Daoy (cell line): ENCODE data around the gene DNALI1. TPM values are rescaled to one million over a fixed set of nuclear protein-coding genes. Genes with fewer than 3 reads are reported as not detected.
"Not testable (repeated sequence)": the region's sequence is repeated elsewhere in the genome, so short reads cannot be mapped to it uniquely, and the experiment has no call there.

Experiments used
- DNase-seq: peaks from one replicate; pipeline ENCODE4 v3.0.0-alpha.2; 2015; ENCODE audit warnings: low read depth
- total RNA-seq: library from RNA; depleted of rRNA; stranded (reverse); fragments of >200 nt; shearing (Covaris generic); gene quantifications from 2 replicates; pipeline ENCODE4 v1.2.3, GENCODE V29; 2014

DNALI1 gene
- total RNA-seq, 1 experiment from 2014 or later = 3.8 TPM

DNA sequence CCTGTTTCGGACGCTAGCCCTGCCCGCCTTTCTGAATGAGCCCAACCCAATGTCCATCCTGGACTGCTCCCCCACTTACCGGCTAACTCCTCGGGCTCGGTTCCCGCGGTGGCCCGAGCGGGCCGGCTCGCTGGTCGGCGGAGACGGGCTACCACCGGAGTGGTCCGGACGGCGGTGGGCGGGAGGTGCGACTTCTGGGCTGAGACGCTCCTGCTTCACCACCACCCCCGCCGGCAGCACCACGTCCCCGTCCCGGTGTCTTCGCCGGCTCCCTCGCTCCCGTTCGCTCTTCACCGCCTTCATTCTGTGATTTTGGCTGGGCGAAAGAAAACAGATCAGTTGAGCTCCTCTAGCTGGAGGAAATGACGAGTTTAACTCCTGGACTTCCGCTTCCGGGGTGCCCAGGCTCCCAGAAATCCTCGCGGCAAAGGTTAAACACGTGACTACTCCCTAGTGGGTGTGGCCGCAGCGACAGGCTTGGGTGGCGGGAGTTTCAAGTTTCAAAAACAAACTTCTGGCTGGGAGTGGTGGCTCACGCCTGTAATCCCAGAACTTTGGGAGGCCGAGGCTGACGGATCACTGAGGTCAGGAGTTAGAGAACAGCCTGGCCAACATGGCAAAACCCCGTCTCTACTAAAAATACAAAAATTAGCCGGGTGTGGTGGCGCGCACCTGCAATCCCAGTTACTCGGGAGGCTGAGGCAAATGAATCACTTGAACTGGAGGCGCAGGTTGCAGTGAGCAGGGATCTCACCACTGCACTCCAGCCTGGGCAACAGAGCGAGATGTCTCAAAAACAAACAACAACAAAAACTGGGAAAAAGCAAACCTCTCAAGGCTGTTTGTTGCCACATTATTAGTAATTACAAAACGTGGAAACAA is 2.6 kb upstream of the DNALI1 start, which contains the start of gene SNIP1:
TSS of gene SNIP1 (minus strand) at position 367 of the 882 bp plus-strand sequence. CDS start at position 303, 64 bp downstream.
- DNase-seq = peak; percentile 91

DNA sequence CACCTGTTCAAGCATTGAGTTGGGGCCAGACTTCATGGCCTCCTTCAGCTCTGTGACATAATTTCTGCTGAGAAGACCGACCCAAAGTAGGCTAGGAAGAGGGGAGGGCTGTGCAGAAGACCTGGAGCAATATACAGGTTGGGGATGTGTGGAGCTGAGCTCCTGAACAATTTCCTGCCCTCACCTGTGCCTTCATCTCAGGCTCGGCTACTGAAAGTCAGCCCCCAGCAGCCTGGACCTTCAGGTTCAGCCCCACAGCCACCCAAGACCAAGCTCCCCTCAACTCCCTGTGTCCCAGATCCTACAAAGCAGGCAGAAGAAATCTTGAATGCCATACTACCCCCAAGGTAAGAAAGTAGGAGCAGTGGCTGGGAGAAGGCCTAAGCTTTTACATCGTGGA is 662 bp downstream of the DNALI1 start:
- no peak for DNase-seq

DNA sequence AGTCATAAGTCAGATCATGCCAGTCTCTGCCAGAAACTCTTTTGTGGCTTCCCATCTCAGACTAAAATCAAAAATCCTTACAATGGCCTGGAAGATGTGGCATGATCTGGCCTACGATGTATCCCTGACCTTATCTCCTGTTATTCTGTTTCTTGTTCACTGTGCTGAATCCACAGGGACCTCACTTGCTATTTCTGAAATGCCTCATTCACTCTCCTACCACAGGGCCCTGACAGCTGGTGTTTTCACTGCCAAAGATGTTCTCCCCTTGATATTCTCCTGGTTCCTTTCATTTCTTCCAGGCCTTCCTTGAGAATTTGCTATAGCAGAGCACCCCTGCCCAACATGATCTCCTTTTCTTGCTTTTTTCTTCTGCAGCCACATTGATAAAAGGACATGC is 1.7 kb downstream of the DNALI1 start:
- DNase-seq = no peak

DNA sequence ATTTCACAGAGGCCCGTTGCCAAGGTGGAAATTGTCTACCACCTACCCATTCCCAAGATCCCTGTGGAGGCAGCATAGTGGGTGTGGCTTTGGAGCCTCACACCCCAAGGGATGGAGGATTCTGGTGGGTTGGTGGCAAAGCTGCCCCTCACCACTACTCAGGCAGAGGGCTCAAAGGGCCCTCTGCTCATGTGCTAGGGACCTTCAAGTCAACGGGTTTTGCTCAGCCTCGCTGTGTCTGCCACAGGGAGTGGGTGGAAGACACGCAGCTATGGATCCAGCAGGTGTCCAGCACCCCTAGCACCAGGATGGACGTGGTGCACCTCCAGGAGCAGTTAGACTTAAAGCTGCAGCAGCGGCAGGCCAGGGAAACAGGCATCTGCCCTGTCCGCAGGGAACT is 2.3 kb downstream of the DNALI1 start:
- DNase-seq = no peak

DNA sequence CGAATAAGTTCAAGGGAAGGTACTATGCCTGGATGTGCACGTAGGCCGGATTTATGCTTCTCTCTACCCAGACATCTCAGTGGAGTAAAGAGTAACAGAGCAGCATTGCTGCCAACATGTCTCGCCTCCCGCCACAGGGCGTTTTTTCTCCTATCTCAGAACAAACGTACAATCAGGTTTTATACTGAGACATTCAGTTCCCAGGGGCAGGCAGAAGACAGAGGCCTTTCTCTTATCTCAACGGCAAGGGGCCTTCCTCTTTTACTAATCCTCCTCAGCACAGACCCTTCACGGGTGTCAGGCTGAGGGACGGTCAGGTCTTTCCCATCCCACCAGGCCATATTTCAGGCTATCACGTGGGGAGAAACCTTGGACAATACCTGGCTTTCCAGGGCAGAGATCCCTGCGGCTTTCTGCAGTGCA is 3.2 kb downstream of the DNALI1 start:
- DNase-seq = not testable (repeated sequence)

DNA sequence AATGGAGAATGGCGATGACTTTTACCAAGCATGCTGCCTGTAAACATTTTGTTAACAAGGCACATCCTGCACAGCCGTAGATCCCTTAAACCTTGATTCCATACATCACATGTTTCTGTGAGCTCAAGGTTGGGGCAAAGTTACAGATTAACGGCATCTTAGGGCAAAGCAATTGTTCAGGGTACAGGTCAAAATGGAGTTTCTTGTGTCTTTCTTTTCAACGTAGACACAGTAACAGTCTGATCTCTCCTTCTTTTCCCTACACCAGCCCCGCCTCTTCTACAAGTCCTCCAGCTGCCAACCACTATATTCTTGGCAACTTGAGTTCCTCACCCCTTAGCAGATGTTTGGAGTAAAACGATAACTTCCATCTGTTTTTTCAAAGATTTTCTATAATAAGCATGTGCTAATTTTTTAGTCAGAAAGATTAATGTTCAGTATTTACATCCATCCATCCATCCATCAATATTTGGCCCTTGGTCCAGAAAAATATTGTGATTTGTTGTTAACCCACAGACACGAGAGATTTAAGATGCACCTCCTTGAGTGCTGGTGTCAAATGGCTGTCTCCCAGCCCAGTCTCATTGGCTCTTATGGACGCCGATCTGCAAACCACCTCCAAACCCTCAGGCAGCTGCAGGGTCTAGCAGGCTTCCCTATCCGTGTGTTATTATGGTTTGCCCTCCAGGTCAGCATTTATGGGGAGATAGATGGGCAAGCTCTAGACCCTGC is 3.8 kb downstream of the DNALI1 start:
- DNase-seq = no peak

DNA sequence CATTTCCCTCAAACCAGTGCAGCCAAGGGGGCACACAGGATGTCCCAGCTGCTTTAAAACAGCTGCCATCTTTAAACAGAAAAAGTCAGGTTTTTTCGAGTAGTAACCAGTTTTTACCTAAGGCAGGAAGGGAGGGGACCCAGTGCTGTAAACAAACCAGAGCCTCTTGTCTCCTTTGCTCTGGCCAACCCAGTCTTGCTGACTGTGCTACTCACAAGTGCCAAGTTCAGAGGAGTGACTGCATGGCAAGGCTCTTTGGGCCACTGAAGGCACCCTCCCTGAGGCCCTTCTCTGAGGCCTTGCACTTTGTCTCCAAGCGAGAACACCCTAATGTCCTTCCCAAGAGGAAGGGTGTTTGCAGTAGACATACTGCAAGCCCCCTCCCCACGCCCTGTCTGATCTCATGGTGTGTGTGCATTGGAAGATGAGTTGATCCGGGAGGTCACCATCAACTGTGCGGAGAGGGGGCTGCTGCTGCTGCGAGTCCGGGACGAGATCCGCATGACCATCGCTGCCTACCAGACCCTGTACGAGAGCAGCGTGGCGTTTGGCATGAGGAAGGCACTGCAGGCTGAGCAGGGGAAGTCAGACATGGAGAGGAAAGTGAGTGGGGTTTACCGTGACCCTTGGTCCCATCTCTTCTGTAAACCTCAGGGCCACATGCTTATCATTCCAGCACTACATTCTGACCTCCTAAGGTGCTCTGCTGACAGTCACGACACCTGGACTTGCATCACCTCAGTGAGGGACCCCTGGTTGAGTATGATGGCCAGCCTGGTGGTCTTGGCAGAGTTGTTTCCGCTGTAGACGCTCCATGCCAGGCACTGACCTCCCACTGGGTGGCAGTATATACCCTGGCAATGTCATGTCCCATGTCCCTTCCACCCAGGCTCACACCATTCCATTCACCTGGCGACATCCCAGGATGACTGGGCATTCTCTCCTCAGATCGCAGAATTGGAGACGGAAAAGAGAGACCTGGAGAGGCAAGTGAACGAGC is 4.7 kb downstream of the DNALI1 start:
- peak; percentile 52 for DNase-seq

DNA sequence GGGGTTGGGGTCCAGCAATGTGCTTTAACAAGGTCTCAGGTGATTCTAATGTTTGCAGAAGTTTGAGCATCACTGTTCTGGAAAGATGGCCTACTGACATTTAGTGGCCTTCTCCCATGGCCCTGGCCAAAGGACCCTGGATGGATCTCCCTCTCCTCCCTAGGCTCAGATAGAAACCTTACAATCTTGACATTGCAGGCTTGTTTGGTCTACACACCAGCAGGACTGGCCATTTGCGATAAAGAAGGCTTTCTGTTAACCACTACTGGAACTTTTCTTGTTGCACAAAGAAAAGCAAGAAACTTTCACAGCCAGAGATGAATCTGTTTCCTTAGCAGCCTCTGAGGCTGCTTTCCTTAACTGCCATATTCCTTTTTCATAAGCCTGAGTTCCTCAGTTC is 6.2 kb downstream of the DNALI1 start:
- no peak for DNase-seq

DNA sequence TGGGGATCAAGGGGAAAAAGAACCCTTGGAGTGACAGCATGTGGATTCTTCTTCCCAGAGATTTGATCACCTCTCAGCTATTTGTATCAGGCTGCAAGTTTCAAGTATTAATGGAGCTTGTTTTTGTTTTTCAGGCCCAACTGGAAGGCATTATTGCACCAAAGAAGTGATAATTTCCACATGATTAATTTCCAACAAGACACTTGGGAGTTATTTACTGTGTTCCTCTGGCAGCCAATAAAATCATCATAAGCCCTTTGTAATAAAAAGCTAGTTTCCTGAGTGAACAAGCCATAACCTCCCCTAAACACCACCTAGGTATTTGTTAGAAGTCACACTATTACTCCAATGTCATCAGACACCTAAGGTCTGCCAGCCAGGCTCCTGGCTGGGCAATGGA is 8.2 kb downstream of the DNALI1 start:
- no peak for DNase-seq

DNA sequence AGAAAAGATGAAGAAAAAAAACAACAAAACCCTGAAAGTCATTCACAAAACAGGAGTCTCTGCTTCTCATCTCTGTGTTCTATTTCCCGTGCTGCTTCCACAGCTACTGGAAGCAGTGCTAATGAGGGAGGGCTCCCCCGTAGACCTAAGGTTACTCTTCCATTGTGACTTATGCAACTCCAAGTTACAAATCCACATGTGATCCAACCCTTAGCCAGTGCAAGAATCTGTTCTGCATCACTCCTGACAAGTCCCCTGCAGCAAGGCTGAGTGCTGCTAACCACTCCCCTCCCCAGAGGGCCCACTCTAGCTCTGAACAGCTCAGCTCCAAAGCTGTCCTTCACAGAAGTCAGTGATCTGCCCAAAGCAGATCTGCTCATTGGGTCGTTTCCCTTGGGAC is 10.3 kb downstream of the DNALI1 start:
- DNase-seq = no peak

DNA sequence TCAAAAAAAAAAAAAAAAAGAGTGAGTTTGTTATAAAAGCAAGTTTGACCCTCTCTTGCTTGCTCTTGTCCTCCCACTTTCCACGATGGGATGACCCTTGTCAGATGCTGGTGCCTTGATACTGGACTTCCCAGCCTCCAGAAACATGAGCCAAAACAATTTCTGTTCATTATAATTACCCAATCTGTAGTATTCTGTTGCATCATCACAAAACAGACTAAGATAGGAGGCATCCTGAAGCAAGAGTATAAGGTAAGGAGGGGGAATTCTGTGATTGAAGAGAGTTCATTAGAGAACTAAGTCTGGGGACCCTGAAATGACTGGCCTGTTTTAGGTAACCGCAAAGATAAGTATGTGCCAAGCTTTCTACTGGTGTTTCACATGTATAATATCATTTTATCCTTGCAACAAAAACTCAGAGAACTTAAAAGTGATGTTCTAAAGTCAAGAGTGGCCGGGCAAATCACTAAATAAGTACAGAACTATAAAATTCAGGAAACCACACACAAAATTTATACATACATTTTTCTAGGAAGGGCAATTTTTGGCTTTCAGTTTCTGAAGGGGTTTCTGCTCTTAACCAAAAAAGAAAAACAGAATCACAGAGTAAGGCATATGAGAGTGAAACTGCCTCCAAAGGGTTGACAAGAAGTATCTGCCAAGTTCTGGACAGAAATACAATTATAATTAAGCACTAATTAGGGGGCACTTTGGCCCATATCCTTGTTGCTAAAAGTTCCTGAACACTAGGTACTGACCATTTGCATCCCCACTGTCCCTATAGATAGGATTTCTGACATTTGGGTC is 14.0 kb downstream of the DNALI1 start:
- no peak for DNase-seq

DNA sequence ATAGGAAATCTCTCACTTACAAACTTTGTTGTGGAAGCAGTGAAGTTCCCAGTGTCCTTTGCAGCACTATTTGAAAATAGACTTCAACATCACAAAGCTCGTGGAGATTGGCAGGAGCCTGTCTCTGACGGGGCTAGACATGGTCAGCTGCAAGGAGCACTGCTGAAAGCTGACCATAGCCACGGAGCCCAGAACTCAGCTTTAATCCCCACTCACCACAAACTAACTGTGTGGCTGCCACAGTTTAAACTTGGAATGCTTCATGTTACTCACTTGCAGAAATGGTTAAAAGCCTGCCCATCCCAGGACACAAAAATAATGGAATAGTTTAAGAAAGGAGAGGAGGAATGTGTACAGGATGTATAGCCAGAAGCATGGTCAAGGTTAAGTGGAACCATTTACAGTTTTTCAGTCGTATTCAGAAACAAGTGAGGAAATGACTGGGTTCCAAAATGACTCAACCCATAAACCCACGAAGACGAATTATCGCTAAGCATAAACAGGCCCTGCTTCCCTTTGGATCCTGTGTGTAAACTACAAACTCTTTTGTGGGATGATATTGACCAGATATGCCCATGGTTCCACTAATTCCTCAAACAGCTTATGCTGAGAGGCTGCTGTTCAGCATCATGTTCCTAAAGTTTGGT is 18.2 kb downstream of the DNALI1 start:
- DNase-seq = peak; percentile 62

DNA sequence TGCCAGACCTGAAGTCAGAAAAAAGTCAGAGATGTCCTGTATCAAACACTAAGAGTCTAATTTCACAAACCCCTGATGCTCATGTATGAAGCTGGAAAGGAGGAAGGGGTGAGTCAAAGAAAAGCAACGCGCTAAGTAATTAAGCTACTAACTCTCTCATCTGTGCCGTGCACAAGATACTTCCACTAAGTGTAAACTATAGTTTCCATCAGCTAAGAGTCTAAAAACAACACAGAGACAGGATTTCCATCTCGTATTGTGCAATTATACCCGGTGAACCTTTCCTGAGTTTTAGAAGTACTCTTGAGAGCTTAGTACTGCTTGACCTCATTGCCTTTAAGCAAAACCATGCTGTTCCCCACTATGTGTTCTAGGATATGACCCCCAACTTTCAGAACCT is 19.0 kb downstream of the DNALI1 start:
- DNase-seq = peak; percentile 37

DNA sequence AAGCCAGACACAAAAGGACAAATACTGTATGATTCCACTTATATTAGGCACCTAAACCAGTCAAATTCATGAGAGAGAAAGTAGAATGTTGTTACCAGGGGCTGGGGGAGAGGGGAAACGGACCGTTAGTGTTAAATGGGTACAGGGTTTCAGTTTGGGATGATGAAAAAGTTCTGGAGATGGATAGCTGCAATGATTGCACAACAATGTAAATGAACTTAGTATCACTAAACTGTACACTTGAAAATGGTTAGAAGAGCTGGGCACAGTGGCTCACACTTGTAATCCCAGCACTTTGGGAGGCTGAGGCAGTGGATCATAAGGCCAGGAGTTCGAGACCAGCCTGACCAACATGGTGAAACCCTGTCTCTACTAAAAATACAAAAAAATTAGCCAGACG is 27.8 kb downstream of the DNALI1 start:
- not testable (repeated sequence) for DNase-seq

DNA sequence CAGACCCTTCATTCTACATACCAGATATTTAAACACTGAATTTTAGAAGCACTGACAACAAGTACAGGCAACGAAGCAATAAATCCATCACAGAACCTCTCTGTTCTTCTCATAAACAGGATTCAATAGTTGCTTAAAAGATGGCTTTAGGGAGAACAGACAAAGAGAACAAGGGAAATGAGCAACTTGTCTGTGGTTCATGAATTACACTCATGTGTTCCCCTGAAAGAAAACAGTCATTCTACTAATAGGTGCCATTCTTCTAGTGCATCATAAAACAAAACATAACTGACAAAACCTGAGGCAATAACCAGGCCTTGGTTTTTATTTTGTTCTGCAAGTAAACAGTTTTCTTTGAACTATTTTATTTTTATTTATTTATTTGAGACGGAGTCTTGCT is 32.2 kb downstream of the DNALI1 start:
- DNase-seq = no peak

DNA sequence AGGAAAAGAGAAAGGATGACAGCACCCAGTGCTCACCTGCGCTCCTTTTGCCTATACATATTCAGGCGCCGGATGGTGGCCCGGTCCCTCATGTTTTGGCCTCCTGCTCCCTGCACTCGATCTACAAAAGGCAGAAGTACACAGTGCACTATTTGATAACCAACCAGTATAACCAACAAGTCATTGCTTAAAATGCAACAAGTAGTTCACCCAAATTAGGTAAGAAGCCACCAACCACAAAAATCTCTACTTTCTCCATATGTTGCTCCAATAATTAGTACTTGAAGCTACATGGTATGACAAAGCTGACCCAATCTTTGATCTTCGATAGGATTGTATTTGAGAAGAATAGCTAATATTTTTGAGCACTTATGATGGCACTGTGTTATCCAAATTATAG is 37.0 kb downstream of the DNALI1 start:
- no peak for DNase-seq

DNA sequence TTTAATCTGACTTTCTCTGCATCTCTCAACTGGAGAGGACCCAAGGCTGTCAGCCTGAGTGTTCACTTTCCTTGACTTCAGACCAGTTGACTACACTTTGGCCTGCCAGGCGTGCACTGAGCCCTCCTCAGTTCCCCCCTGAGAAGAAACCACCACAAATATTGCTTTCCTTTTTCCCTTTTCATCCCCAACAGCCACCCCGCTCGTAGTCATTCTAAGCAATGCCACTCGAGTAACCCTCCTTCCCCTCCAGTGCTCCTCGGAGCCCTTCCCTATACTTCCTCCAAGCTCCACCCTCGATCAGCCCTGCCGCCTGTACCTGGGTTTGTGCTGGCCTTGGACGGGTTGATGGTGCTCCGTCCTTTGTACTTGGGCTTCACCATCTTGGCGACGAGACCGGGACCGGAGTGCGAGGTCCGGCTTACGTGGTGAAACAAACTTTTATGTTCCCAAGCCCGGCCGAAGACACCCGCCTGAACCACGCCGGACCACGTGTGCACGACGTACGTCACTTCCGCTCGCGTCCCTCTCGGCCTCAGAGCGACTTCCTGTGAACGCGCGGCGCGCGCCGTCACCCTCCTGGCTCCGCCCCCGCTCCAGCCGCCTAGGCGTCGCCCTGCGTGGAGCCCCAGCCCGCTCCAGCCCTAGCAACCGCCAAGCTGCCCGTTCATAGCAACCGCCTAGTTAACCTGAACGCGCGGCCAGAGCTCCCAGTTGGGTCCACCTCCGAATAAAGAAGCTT is 38.9 kb downstream of the DNALI1 start, which contains the start of gene GNL2:
TSS of gene GNL2 (minus strand) at position 498 of the 742 bp plus-strand sequence. CDS start at position 383, 115 bp downstream.
- DNase-seq = peak; percentile 99

DNA sequence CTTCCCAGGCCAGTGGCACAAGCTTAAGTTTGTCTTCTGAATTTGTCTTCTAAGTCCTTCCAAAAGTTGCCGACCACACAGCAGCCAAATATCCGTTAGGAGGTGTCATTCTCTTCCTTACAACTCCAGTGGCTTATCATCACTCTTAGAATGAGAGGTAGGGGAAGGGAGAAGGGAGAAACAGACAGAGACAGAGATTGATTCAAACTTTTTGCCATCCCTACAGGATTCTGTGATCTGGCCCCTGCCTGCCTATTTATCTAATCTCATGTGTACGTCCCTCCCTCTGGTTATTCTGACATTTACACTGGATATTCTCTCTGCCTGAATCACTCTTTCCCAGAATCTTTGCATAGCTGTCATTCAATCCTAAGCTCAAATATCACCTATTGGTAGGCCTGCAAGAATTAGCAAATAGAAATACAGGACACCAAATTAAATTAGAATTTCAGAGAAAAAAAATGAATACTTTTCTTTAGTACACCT is 39.5 kb downstream of the DNALI1 start:
- no peak for DNase-seq

DNA sequence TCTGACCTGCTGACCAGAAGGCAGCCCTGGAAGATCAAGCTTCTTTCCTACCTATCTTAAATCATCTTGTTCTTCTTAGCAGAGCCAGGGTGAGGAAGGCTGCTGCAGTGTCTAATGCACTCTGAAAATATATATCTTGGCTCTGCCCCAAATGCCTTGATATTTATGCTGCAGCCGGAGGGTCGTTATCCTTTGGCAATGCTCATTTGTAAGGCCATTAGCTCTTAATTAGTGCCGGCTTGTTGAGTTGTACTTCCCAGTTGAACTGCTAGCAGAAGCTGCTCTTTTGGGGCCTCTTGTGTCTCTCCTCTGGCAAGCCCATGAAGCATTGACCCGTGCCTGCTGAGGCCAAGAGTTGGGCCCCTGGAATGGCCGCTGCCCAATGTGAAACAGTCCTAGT is 43.2 kb downstream of the DNALI1 start:
- no peak for DNase-seq
